GM12872 (cell line): Measurements from ENCODE around the gene APMAP.

ENCODE experiments used
- TF ChIP-seq, protein P1 (sequence below): IDR thresholded peaks from 3 replicates; pipeline ENCODE4 v1.5.1; 2011; ENCODE audit warnings: low read depth, mild to moderate bottlenecking, low read length, moderate library complexity; ENCODE audit not compliant: insufficient read depth

Gene APMAP

DNA sequence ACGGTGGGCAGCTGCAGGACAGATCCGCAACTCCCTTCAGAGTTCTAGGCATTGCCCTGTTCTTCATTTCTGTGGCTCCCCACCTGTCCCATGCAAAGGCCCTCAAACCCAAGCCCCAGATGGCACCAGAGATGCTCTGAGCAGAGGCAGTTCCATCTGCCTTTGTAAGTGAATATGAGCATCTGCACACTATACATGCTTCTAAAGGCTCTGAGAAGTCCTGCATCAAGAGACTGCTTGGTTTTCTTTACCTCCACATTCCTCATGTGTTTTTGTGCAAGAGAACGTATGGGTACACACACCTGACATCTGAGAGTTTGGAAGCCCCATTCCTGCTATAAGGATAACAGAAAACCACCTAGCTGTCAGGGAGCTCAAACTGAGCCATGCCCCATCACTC lies 57.8 kb downstream of the APMAP start:
- TF ChIP-seq, protein P1, sequence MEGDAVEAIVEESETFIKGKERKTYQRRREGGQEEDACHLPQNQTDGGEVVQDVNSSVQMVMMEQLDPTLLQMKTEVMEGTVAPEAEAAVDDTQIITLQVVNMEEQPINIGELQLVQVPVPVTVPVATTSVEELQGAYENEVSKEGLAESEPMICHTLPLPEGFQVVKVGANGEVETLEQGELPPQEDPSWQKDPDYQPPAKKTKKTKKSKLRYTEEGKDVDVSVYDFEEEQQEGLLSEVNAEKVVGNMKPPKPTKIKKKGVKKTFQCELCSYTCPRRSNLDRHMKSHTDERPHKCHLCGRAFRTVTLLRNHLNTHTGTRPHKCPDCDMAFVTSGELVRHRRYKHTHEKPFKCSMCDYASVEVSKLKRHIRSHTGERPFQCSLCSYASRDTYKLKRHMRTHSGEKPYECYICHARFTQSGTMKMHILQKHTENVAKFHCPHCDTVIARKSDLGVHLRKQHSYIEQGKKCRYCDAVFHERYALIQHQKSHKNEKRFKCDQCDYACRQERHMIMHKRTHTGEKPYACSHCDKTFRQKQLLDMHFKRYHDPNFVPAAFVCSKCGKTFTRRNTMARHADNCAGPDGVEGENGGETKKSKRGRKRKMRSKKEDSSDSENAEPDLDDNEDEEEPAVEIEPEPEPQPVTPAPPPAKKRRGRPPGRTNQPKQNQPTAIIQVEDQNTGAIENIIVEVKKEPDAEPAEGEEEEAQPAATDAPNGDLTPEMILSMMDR: no peak

DNA sequence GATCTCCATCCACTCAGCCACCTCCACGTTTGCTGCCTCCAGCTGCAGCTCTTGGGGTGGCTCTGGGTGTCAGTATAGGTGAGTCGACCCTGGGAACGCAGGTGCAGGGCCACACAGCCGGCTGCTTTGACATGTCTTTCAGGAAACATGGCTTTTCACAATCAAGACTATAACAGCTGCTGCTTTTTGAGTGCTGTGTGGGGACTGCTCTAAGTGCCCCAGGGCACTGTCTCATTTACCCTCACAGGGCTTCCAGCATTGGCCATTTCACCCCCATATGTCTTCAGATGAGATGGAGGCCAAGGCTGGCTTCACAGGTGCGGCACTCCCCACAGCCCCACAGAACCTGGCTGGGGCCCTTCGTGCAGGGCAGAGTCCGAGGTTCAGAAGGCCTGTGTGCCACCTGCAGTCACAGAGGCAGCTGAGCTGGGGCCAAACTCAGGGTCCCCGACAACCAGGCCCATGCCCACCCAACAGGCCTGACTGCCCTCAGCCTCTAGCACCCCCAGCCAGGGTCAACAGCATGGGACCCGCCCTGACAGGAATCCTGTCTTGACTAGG lies 58.4 kb downstream of the APMAP start:
- TF ChIP-seq, protein P1: no peak

DNA sequence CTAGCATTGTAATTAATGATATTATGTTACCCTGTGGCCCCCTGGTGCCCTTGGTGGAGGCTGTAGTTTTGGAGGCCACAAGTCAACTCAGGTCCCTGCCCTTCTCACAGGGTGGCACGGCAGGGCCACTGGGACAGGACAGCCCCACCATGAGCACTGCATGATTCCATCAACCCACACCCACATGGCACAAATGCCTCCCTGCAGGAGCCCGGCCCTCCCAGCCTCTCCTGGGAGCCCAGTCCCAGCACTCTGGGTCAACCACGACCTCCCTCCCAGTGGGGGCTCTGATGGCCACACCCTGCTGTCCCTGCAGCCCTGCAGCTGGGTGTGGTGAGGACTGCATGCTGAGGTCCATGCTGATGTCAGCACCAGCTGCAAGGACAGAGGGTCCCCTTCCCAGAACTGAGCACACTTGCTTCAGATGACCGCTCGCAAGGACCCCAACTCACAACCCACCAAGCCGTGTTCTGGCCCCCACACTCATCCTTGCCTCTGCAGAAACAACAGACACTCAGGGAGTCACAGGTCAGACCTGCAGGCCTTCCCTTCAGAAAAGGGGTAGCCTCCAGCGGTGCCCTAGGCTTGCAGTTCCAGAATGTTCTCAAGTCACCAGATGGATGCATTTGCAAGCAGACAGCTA lies 59.2 kb downstream of the APMAP start:
- TF ChIP-seq, protein P1: no peak

DNA sequence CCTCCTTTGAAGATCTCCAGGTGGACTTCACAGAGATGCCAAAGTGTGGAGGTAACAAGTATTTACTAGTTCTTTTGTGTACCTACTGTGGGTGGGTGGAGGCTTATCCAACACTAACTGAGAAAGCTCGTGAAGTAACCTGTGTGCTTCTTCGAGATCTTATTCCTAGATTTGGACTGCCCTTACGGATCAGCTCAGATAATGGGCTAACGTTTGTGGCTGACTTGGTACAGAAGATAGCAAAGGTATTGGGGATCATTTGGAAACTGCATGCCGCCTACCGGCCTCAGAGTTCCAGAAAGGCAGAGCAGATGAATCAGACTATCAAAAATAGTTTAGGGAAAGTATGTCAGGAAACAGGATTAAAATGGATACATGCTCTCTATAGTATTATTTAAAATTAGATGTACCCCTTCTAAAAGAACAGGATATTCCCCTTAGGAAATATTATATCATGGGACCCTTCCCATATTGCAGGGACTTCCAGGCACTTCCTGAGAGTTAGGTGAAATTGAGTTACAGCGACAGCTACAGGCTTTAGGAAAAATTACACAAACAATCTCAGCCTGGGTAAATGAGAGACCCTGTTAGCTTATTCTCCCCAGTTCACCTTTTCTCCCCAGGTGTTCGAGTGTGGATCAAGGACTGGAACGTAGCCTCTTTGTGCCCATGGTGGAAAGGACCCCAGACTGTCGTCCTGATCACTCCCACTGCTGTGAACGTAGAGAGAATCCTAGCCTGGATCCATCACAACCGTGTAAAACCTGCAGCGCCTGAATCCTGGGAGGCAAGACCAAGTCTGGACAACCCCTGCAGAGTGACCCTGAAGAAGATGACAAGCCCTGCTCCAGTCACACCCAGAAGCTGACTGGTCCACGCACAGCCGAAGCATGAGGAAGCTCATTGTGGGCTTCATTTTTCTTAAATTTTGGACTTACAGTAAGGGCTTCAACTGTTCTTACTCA lies 61.5 kb downstream of the APMAP start:
- TF ChIP-seq, protein P1: peak; percentile 66

DNA sequence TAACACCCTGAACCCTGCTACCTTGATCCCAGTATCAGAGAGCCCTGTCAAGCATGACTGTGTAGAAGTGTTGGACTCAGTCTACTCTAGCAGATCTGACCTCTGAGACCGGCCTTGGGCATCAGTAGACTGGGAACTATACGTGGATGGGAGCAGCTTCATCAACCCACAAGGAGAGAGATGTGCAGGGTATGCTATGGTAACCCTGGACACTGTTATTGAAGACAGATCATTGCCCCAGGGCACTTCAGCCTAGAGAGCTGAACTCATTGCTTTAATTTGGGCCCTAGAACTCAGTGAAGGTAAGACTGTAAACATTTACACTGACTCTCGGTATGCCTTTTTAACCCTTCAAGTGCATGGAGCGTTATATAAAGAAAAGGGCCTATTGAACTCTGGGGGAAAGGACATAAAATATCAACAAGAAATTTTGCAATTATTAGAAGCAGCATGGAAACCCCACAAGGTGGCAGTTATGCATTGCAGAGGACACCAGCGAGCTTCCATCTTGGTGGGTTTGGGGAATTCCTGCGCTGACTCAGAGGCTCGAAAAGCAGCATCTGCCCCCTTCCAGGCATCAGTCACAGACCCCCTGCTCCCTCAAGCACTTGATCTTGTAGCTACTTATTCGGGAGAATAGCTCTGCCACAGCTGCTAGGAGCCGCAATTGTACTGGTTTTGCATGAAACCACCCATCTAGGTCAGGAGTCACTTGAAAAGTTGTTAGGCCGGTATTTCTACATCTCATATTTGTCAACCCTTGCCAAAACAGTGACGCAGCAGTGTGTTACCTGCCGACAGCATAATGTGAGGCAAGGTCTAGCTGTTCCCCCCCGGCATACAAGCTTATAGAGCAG lies 62.5 kb downstream of the APMAP start:
- TF ChIP-seq, protein P1: 0 out of 3 replicates have a peak, but pooled peaks have one; percentile 9

DNA sequence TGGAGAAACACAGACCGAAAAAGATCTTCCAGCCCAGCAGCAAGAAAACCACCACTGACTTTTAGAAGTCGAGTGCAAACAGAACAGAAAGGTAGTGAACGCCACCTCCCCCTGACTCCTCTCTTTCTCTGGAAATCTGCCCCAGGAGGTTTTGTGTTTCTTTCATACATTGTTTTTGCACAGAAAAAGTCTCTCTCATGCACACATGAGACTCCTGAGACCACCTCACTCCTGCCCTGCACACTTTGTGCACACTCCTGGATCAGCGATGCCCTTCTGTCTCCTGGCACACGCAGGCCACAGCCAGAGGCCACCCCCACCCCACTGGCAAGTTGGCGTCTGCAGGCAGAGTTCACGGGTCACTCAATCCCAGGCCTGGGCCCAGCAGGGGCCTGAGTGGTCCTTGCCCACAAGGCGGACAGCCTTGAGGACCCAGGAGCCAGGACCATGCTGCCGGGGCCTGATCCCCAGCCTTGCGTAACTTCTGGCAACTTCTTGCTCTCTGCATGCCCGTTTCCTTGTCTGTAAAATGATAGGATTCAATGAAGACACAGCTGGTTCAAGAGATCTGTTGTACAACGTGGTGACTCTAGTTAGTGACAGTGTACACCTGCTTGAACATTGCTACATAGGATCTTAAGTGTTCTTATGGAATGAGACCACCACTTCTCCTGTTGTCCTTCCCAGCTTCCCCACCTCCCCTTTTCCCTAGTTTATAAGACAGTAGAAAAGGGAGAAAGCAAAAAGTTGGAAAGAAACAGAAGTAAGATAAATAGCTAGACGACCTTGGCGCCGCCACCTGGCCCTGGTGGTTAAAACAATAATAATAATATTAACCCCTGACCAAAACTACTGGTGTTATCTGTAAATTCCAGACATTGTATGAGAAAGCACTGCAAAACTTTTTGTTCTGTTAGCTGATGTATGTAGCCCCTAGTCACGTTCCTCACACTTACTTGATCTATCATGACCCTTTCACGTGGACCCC lies 73.7 kb downstream of the APMAP start:
- TF ChIP-seq, protein P1: no peak
